HepG2 (cell line): Measurements from ENCODE around the gene GRIP1. TPM values are rescaled to one million over a fixed set of nuclear protein-coding genes. Genes with fewer than 3 reads are reported as not detected.

ENCODE experiments used
- ERF ChIP-seq: IDR thresholded peaks from 2 replicates; pipeline ENCODE4 v1.6.1; 2018; ENCODE audit warnings: missing biosample characterization, missing genetic modification reagents
- GTF2F1 ChIP-seq: fragments of 150-350 bp; IDR thresholded peaks from 2 replicates; pipeline ENCODE4 v1.6.1; 2014; ENCODE audit warnings: low read length
- HDAC1 ChIP-seq: sonication (generic); formaldehyde crosslinking; IDR thresholded peaks from 2 replicates; pipeline ENCODE4 v1.5.1; 2020; ENCODE audit warnings: mild to moderate bottlenecking, missing genetic modification reagents
- HNF4A ChIP-seq: sonication (generic); formaldehyde crosslinking; IDR thresholded peaks from 2 replicates; pipeline ENCODE4 v1.4.0; 2020; ENCODE audit warnings: missing genetic modification reagents
- PHF20 ChIP-seq: sonication (generic); formaldehyde crosslinking; IDR thresholded peaks from 2 replicates; pipeline ENCODE4 v1.5.0; 2020; ENCODE audit warnings: mild to moderate bottlenecking, missing genetic modification reagents
- POGZ ChIP-seq: sonication (generic); formaldehyde crosslinking; IDR thresholded peaks from 2 replicates; pipeline ENCODE4 v1.4.0; 2020; ENCODE audit warnings: mild to moderate bottlenecking, missing genetic modification reagents
- SP5 ChIP-seq: IDR thresholded peaks from 2 replicates; pipeline ENCODE4 v1.6.1; 2016; ENCODE audit warnings: low read depth, borderline replicate concordance
- ZFP36L1 ChIP-seq: sonication (generic); formaldehyde crosslinking; IDR thresholded peaks from 2 replicates; pipeline ENCODE4 v1.8.0; 2022; ENCODE audit warnings: mild to moderate bottlenecking, missing genetic modification reagents, moderate library complexity
- ZNF3 ChIP-seq: IDR thresholded peaks from 2 replicates; pipeline ENCODE4 v1.7.0; 2017; ENCODE audit warnings: inconsistent platforms
- ZNF510 ChIP-seq: sonication (generic); formaldehyde crosslinking; IDR thresholded peaks from 2 replicates; pipeline ENCODE4 v1.4.0; 2020; ENCODE audit warnings: low read depth, mild to moderate bottlenecking, missing genetic modification reagents
- ZNF749 ChIP-seq: sonication (generic); formaldehyde crosslinking; IDR thresholded peaks from 2 replicates; pipeline ENCODE4 v1.8.0; 2022; ENCODE audit warnings: mild to moderate bottlenecking, missing genetic modification reagents, moderate library complexity, borderline replicate concordance
- polyA plus RNA-seq, 8 experiments: library from polyadenylated mRNA; depleted of rRNA in 3 of 8; stranded (reverse) in 7 of 8; unstranded in 1 of 8; fragments of >200 nt; fragmentation: Illumina TruSeq in 4 of 8; extraction: Trizol in 4 of 8; gene quantifications; 2 replicates each; pipeline versions ENCODE4 v1.2.1 to v1.2.3, GENCODE V29; 2011 to 2016; ENCODE audit warnings: low read depth in 4 of 8, missing spikeins in 1 of 8, mixed read lengths in 1 of 8; ENCODE audit not compliant: insufficient read depth in 1 of 8
- total RNA-seq, 5 experiments: library from RNA; depleted of rRNA; stranded (reverse); fragments of >200 nt; fragmentation: Illumina TruSeq; extraction: Trizol; gene quantifications; 2 replicates each; pipeline ENCODE4 v1.2.3, GENCODE V29; 2016; ENCODE audit warnings: low read depth in 1 of 5
- TF ChIP-seq, protein P1 (sequence below), 2 experiments: fragments of 450-650 bp in 1 of 2; sonication (generic) in 1 of 2; formaldehyde crosslinking in 1 of 2; IDR thresholded peaks; 2 replicates each; pipeline versions ENCODE4 v1.6.1 to v1.8.0; 2016 to 2022; ENCODE audit warnings: antibody characterized with exemption in 1 of 2, mild to moderate bottlenecking in 1 of 2, missing genetic modification reagents in 1 of 2
- TF ChIP-seq, protein P2 (sequence below): IDR thresholded peaks from 2 replicates; pipeline ENCODE4 v1.6.1; 2016
- TF ChIP-seq, protein P3 (sequence below): sonication (generic); formaldehyde crosslinking; IDR thresholded peaks from 2 replicates; pipeline ENCODE4 v1.4.0; 2020; ENCODE audit warnings: missing genetic modification reagents
- TF ChIP-seq, protein P4 (sequence below): sonication (generic); formaldehyde crosslinking; IDR thresholded peaks from 2 replicates; pipeline ENCODE4 v1.4.0; 2020; ENCODE audit warnings: missing genetic modification reagents, mild to moderate bottlenecking, borderline replicate concordance

GRIP1 gene
- total and polyA plus RNA-seq, 2 of the 13 experiments (the other 11 are each of a cell fraction or from before 2014, with no cell fraction given): not detected

DNA sequence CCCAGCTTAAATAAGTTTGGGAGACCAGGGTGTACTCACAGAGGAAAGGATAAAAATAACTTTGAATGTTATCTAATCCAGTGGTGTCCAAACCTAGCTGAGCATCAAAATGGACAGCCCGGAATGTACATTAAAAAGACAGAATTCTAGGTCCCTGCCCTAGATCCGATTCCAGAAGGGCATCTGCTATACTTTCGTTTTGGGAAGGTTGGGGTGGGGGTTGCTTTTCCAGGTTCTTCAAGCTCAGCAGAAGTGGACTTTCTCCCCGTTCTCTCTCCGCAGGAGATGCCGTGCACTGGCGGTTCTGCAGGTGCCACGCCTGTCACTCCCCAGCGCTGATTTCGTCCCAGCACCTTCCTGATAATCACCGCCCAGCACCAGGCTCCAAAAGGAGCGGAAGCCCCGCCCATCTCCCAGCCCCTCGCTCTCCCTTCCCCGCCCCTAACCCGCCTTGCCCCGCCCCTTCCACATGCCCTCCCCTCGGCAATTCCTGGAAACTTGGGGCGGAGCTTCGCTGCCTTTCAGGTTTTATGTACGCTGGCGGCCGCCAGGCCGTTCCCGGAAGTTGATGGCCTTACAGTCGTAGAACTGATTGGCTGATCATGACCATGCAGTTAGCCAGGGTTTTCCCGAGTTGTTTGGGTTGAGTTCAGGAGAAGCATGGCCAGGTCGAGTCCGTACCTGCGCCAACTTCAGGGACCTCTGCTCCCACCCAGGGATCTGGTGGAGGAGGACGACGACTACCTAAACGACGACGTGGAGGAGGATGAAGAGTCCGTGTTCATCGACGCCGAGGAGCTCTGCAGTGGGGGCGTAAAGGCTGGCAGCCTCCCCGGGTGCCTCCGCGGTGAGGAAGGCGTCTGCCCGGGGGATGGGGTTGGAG is 376.7 kb downstream of the GRIP1 start, which contains the start of gene HELB (continued):
- TF ChIP-seq, protein P1, sequence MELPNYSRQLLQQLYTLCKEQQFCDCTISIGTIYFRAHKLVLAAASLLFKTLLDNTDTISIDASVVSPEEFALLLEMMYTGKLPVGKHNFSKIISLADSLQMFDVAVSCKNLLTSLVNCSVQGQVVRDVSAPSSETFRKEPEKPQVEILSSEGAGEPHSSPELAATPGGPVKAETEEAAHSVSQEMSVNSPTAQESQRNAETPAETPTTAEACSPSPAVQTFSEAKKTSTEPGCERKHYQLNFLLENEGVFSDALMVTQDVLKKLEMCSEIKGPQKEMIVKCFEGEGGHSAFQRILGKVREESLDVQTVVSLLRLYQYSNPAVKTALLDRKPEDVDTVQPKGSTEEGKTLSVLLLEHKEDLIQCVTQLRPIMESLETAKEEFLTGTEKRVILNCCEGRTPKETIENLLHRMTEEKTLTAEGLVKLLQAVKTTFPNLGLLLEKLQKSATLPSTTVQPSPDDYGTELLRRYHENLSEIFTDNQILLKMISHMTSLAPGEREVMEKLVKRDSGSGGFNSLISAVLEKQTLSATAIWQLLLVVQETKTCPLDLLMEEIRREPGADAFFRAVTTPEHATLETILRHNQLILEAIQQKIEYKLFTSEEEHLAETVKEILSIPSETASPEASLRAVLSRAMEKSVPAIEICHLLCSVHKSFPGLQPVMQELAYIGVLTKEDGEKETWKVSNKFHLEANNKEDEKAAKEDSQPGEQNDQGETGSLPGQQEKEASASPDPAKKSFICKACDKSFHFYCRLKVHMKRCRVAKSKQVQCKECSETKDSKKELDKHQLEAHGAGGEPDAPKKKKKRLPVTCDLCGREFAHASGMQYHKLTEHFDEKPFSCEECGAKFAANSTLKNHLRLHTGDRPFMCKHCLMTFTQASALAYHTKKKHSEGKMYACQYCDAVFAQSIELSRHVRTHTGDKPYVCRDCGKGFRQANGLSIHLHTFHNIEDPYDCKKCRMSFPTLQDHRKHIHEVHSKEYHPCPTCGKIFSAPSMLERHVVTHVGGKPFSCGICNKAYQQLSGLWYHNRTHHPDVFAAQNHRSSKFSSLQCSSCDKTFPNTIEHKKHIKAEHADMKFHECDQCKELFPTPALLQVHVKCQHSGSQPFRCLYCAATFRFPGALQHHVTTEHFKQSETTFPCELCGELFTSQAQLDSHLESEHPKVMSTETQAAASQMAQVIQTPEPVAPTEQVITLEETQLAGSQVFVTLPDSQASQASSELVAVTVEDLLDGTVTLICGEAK (IDR thresholded peaks at IDR 0.05): no peak
- TF ChIP-seq, protein P1 (CRISPR knock-in tag; IDR thresholded peaks at IDR 0.05): peak; percentile 63
- peak; percentile 83 for TF ChIP-seq ERF (CRISPR knock-in tag)
- TF ChIP-seq GTF2F1: no peak
- TF ChIP-seq, protein P2, sequence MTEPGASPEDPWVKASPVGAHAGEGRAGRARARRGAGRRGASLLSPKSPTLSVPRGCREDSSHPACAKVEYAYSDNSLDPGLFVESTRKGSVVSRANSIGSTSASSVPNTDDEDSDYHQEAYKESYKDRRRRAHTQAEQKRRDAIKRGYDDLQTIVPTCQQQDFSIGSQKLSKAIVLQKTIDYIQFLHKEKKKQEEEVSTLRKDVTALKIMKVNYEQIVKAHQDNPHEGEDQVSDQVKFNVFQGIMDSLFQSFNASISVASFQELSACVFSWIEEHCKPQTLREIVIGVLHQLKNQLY: no peak
- peak; percentile 81 for TF ChIP-seq SP5 (CRISPR knock-in tag)
- TF ChIP-seq, protein P3, sequence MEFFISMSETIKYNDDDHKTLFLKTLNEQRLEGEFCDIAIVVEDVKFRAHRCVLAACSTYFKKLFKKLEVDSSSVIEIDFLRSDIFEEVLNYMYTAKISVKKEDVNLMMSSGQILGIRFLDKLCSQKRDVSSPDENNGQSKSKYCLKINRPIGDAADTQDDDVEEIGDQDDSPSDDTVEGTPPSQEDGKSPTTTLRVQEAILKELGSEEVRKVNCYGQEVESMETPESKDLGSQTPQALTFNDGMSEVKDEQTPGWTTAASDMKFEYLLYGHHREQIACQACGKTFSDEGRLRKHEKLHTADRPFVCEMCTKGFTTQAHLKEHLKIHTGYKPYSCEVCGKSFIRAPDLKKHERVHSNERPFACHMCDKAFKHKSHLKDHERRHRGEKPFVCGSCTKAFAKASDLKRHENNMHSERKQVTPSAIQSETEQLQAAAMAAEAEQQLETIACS: no peak
- TF ChIP-seq ZNF749 (CRISPR knock-in tag): no peak
- no peak for TF ChIP-seq ZNF510
- TF ChIP-seq ZNF3 (CRISPR knock-in tag): no peak
- peak; percentile 83 for TF ChIP-seq PHF20 (CRISPR knock-in tag)
- 0 out of 2 replicates have a peak, but pooled peaks have one; percentile 52 for TF ChIP-seq ZFP36L1 (CRISPR knock-in tag)
- no peak for TF ChIP-seq HNF4A (CRISPR knock-in tag)
- TF ChIP-seq HDAC1 (CRISPR knock-in tag): peak; percentile 41; the same call in 1 of the 2 replicates
- TF ChIP-seq, protein P4, sequence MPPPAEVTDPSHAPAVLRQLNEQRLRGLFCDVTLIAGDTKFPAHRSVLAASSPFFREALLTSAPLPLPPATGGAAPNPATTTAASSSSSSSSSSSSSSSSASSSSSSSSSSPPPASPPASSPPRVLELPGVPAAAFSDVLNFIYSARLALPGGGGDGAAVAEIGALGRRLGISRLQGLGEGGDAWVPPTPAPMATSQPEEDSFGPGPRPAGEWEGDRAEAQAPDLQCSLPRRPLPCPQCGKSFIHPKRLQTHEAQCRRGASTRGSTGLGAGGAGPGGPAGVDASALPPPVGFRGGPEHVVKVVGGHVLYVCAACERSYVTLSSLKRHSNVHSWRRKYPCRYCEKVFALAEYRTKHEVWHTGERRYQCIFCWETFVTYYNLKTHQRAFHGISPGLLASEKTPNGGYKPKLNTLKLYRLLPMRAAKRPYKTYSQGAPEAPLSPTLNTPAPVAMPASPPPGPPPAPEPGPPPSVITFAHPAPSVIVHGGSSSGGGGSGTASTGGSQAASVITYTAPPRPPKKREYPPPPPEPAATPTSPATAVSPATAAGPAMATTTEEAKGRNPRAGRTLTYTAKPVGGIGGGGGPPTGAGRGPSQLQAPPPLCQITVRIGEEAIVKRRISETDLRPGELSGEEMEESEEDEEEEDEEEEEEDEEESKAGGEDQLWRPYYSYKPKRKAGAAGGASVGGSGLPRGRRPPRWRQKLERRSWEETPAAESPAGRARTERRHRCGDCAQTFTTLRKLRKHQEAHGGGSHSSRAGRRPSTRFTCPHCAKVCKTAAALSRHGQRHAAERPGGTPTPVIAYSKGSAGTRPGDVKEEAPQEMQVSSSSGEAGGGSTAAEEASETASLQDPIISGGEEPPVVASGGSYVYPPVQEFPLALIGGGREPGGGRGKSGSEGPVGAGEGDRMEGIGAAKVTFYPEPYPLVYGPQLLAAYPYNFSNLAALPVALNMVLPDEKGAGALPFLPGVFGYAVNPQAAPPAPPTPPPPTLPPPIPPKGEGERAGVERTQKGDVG (CRISPR knock-in tag): no peak
- peak; percentile 93 for TF ChIP-seq POGZ (CRISPR knock-in tag)
